DND-41 (cell line): ENCODE data around the gene MRPL3.
"Not testable (repeated sequence)": the region's sequence is repeated elsewhere in the genome, so short reads cannot be mapped to it uniquely, and the experiment has no call there.

Source experiments
- ATAC-seq: fragments of 200-7000 bp; cut with Tn5 transposase; 3 replicates; pipeline ENCODE4 v1.9.1; 2021; ENCODE audit warnings: low read depth; ENCODE audit not compliant: insufficient read depth
- DNase-seq: peaks from one replicate; pipeline ENCODE4 v3.0.0-alpha.2; 2020
- H2AFZ ChIP-seq: 2 replicates; pipeline ENCODE4 v1.6.0; 2012; ENCODE audit warnings: low read depth, low read length
- H3K27ac ChIP-seq: 2 replicates; pipeline ENCODE4 v1.5.1; 2012; ENCODE audit warnings: low read length, inconsistent platforms
- H3K27me3 ChIP-seq: fragments of 200-600 bp; sonication (generic); 2 replicates; pipeline ENCODE4 v1.6.0; 2012; ENCODE audit warnings: low read length, mild to moderate bottlenecking, inconsistent platforms; ENCODE audit not compliant: insufficient read depth, poor library complexity
- H3K36me3 ChIP-seq: 2 replicates; pipeline ENCODE4 v1.5.1; 2012; ENCODE audit warnings: low read length, inconsistent platforms; ENCODE audit not compliant: insufficient read depth
- H3K4me1 ChIP-seq: 2 replicates; pipeline ENCODE4 v1.5.1; 2012; ENCODE audit warnings: mild to moderate bottlenecking, low read length; ENCODE audit not compliant: insufficient read depth
- H3K4me2 ChIP-seq: 2 replicates; pipeline ENCODE4 v1.6.0; 2012; ENCODE audit warnings: mild to moderate bottlenecking, moderate library complexity, low read length, inconsistent platforms; ENCODE audit not compliant: insufficient read depth
- H3K4me3 ChIP-seq, 2 experiments: fragments of 200-600 bp in 1 of 2; shearing (Covaris generic) in 1 of 2; 2 replicates each; pipeline ENCODE4 v1.5.1; 2012 to 2016; ENCODE audit warnings: inconsistent platforms in 2 of 2, low read length in 2 of 2, mild to moderate bottlenecking in 2 of 2, low read depth in 1 of 2, moderate library complexity in 1 of 2
- H3K79me2 ChIP-seq: 2 replicates; pipeline ENCODE4 v1.6.0; 2012; ENCODE audit warnings: low read length, inconsistent platforms; ENCODE audit not compliant: insufficient read depth
- H3K9ac ChIP-seq: 2 replicates; pipeline ENCODE4 v1.6.0; 2012; ENCODE audit warnings: low read depth, mild to moderate bottlenecking, inconsistent platforms, low read length, moderate library complexity
- H3K9me3 ChIP-seq: 2 replicates; pipeline ENCODE4 v1.5.1; 2012; ENCODE audit warnings: low read length, moderate library complexity, mild to moderate bottlenecking, inconsistent platforms; ENCODE audit not compliant: insufficient read depth, severe bottlenecking
- H4K20me1 ChIP-seq: 2 replicates; pipeline ENCODE4 v1.6.0; 2012; ENCODE audit warnings: low read length; ENCODE audit not compliant: insufficient read depth
- CTCF ChIP-seq: IDR thresholded peaks from 2 replicates; pipeline ENCODE4 v1.5.1; 2012; ENCODE audit warnings: borderline replicate concordance, low read length, moderate library complexity, mild to moderate bottlenecking; ENCODE audit not compliant: poor library complexity, severe bottlenecking; ENCODE audit errors: extremely low read depth
- EZH2 ChIP-seq: IDR thresholded peaks from 3 replicates; pipeline ENCODE4 v1.6.1; 2012; ENCODE audit warnings: borderline replicate concordance, low read depth, mild to moderate bottlenecking, moderate library complexity, low read length, inconsistent platforms; ENCODE audit not compliant: severe bottlenecking

Gene MRPL3

GRCh38 chr3:131494706-131495105, 8.1 kb downstream of the MRPL3 start:
- Histone ChIP-seq H3K79me2 (peaks cover 54% of the 10 kb centered on the region), H3K9ac (no peak overlapping the region), H3K4me1 (no peaks in the 10 kb centered on the region), H4K20me1 (peaks cover 29% of the 10 kb centered on the region; the same call in 1 of the 2 replicates), H3K4me3 (no peak overlapping the region), H3K27me3 (no peaks in the 10 kb centered on the region), H3K9me3 (no peaks in the 10 kb centered on the region), H3K4me2 (no peak overlapping the region), H3K36me3 (peaks cover 89% of the 10 kb centered on the region), H3K27ac (no peak overlapping the region), H2AFZ (no peak overlapping the region)
- TF ChIP-seq CTCF (no peak), EZH2 (no peak)
- ATAC-seq (no peak), DNase-seq (no peak)

- Histone ChIP-seq H3K36me3 (peaks cover 91% of the 10 kb centered on the region), H3K79me2 (peaks cover 44% of the 10 kb centered on the region), H2AFZ (no peak overlapping the region), H3K4me3 (no peak overlapping the region), H3K4me1 (peaks cover 6% of the 10 kb centered on the region), H3K9me3 (no peaks in the 10 kb centered on the region), H3K27ac (no peak overlapping the region), H3K27me3 (no peaks in the 10 kb centered on the region), H3K9ac (no peak overlapping the region), H4K20me1 (peaks cover 27% of the 10 kb centered on the region; the same call in 1 of the 2 replicates), H3K4me2 (no peak overlapping the region)
- ATAC-seq, result no peak
- no peak for TF ChIP-seq EZH2
- no peak for TF ChIP-seq CTCF
- DNase-seq, result no peak
These were observed 11.0 kb downstream of the MRPL3 start for GRCh38 chr3:131491775-131492174.

GRCh38 chr3:131491084-131491483, 11.7 kb downstream of the MRPL3 start:
- ATAC-seq (no peak), DNase-seq (no peak)
- Histone ChIP-seq H3K4me3 (no peak overlapping the region), H3K9me3 (no peaks in the 10 kb centered on the region), H3K9ac (no peak overlapping the region), H3K4me1 (peaks cover 10% of the 10 kb centered on the region), H3K79me2 (peaks cover 39% of the 10 kb centered on the region), H3K27me3 (no peaks in the 10 kb centered on the region), H2AFZ (no peak overlapping the region), H3K4me2 (no peak overlapping the region), H3K27ac (no peak overlapping the region), H4K20me1 (peaks cover 26% of the 10 kb centered on the region; the same call in 1 of the 2 replicates), H3K36me3 (peaks cover 84% of the 10 kb centered on the region)
- TF ChIP-seq EZH2 (no peak), CTCF (no peak)

DNA sequence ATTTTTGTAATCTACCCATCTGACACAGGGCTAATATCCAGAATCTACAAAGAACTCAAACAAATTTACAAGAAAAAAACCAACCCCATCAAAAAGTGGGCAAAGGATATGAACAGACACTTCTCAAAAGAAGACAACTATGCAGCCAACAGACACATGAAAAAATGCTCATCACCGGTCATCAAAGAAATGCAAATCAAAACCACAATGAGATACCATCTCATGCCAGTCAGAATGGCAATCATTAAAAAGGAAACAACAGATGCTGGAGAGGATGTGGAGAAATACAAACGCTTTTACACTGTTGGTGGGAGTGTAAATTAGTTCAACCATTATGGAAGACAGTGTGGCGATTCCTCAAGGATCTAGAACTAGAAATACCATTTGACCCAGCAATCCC, 16.2 kb downstream of the MRPL3 start:
- Histone ChIP-seq H3K79me2 (peaks cover 17% of the 10 kb centered on the region), H3K36me3 (peaks cover 77% of the 10 kb centered on the region)
- H3K4me2 ChIP-seq, result not testable (repeated sequence)

More for the DNA sequence above, 16.2 kb downstream of the MRPL3 start:
- H3K4me1 ChIP-seq, result peaks cover 13% of the 10 kb centered on the region
- DNase-seq, result peak; percentile 31
- H4K20me1 ChIP-seq, result peaks cover 22% of the 10 kb centered on the region; the same call in 1 of the 2 replicates
- H3K4me3 ChIP-seq, H3K27ac ChIP-seq, H3K27me3 ChIP-seq, ATAC-seq, H2AFZ ChIP-seq, H3K9me3 ChIP-seq, H3K9ac ChIP-seq: not testable (repeated sequence)
